Loucy (cell line): ENCODE measurements around the gene ANKRD36C.
"Not testable (repeated sequence)": the region's sequence is repeated elsewhere in the genome, so short reads cannot be mapped to it uniquely, and the experiment has no call there.

ENCODE experiments used
- CTCF ChIP-seq: fragments of 200-600 bp; sonication (generic); conservative IDR thresholded peaks from 2 replicates; pipeline ENCODE4 v1.5.1; 2014; ENCODE audit warnings: mild to moderate bottlenecking, antibody characterized with exemption, low read length
- EZH2phosphoT487 ChIP-seq: fragments of 200-600 bp; IDR thresholded peaks from 2 replicates; pipeline ENCODE4 v1.6.1; 2018; ENCODE audit warnings: antibody characterized with exemption, mild to moderate bottlenecking, moderate library complexity, borderline replicate concordance

- TF ChIP-seq CTCF, EZH2phosphoT487: not testable (repeated sequence)
Observed at GRCh38 chr2:96016321-96016720, 24.7 kb upstream of the ANKRD36C start.
